Measurements from ENCODE around the gene GASK1B. TPM values are rescaled to one million over a fixed set of nuclear protein-coding genes. Genes with fewer than 3 reads are reported as not detected.

GASK1B gene
- total RNA-seq, 1 experiment from 2014 or later = 3.8 TPM

- no peaks in the 10 kb centered on the region for H3K36me3 ChIP-seq (ENCODE audit: insufficient read depth, low read length, poor library complexity, severe bottlenecking)
- no peaks in the 10 kb centered on the region for H3K27me3 ChIP-seq (replicated peaks; ENCODE audit: insufficient read depth, low read depth, low read length, poor library complexity)
- no peak for TF ChIP-seq EZH2 (IDR thresholded peaks at IDR 0.05; ENCODE audit: borderline replicate concordance, low read depth, low read length, poor library complexity, severe bottlenecking)
- TF ChIP-seq CTCF (conservative IDR thresholded peaks at IDR 0.05; ENCODE audit: low read depth, low read length) = no peak
- POLR2A ChIA-PET (ENCODE audit: low non-redundant PET) = no interaction called here
- no TSS peak for BruUV-seq (replicated peaks)
- DNase-seq (ENCODE audit: low spot score) = no peak
- no peak overlapping the region for H3K4me3 ChIP-seq (ENCODE audit: low read depth, low read length, poor library complexity, severe bottlenecking)
- no peak overlapping the region for H3K27ac ChIP-seq (ENCODE audit: low read depth, low read length, poor library complexity, severe bottlenecking)
- no peaks in the 10 kb centered on the region for H3K9me3 ChIP-seq (ENCODE audit: low read depth, low read length, poor library complexity, severe bottlenecking)
- CTCF ChIA-PET = no interaction called here
- no peaks in the 10 kb centered on the region for H3K4me1 ChIP-seq (ENCODE audit: insufficient read depth, low read length, poor library complexity, severe bottlenecking)
- intact Hi-C loops (cut with micrococcal nuclease; ENCODE audit: unreplicated experiment) = no loop called here
Measured at GRCh38 chr4:158130204-158130603, 42.6 kb downstream of the GASK1B start.

GRCh38 chr4:158129694-158130093, 43.1 kb downstream of the GASK1B start:
- H3K36me3 ChIP-seq (ENCODE audit: insufficient read depth, low read length, poor library complexity, severe bottlenecking) = no peaks in the 10 kb centered on the region
- no peaks in the 10 kb centered on the region for H3K9me3 ChIP-seq (ENCODE audit: low read depth, low read length, poor library complexity, severe bottlenecking)
- no peak for DNase-seq (ENCODE audit: low spot score)
- CTCF ChIA-PET = no interaction called here
- H3K27me3 ChIP-seq (replicated peaks; ENCODE audit: insufficient read depth, low read depth, low read length, poor library complexity) = no peaks in the 10 kb centered on the region
- no peak overlapping the region for H3K4me3 ChIP-seq (ENCODE audit: low read depth, low read length, poor library complexity, severe bottlenecking)
- TF ChIP-seq CTCF (conservative IDR thresholded peaks at IDR 0.05; ENCODE audit: low read depth, low read length) = no peak
- TF ChIP-seq EZH2 (IDR thresholded peaks at IDR 0.05; ENCODE audit: borderline replicate concordance, low read depth, low read length, poor library complexity, severe bottlenecking) = no peak
- H3K27ac ChIP-seq (ENCODE audit: low read depth, low read length, poor library complexity, severe bottlenecking) = no peak overlapping the region
- intact Hi-C loops (cut with micrococcal nuclease; ENCODE audit: unreplicated experiment) = no loop called here
- no TSS peak for BruUV-seq (replicated peaks)
- POLR2A ChIA-PET (ENCODE audit: low non-redundant PET) = no interaction called here
- H3K4me1 ChIP-seq (ENCODE audit: insufficient read depth, low read length, poor library complexity, severe bottlenecking) = no peaks in the 10 kb centered on the region

GRCh38 chr4:158128540-158128939, 44.3 kb downstream of the GASK1B start:
- intact Hi-C loops (cut with micrococcal nuclease; ENCODE audit: unreplicated experiment) = no loop called here
- Histone ChIP-seq H3K27me3 (replicated peaks; ENCODE audit: insufficient read depth, low read depth, low read length, poor library complexity) (no peaks in the 10 kb centered on the region), H3K4me3 (ENCODE audit: low read depth, low read length, poor library complexity, severe bottlenecking) (no peak overlapping the region), H3K36me3 (ENCODE audit: insufficient read depth, low read length, poor library complexity, severe bottlenecking) (no peaks in the 10 kb centered on the region), H3K4me1 (ENCODE audit: insufficient read depth, low read length, poor library complexity, severe bottlenecking) (no peaks in the 10 kb centered on the region), H3K9me3 (ENCODE audit: low read depth, low read length, poor library complexity, severe bottlenecking) (no peaks in the 10 kb centered on the region), H3K27ac (ENCODE audit: low read depth, low read length, poor library complexity, severe bottlenecking) (no peak overlapping the region)
- no TSS peak for BruUV-seq (replicated peaks)
- TF ChIP-seq EZH2 (IDR thresholded peaks at IDR 0.05; ENCODE audit: borderline replicate concordance, low read depth, low read length, poor library complexity, severe bottlenecking) = no peak
- TF ChIP-seq CTCF (conservative IDR thresholded peaks at IDR 0.05; ENCODE audit: low read depth, low read length) = no peak
- DNase-seq (ENCODE audit: low spot score) = no peak
- POLR2A ChIA-PET (ENCODE audit: low non-redundant PET) = no interaction called here
- CTCF ChIA-PET = no interaction called here

Measured in A673 (cell line).